ENCODE measurements around the gene RPL21. TPM values are rescaled to one million over a fixed set of nuclear protein-coding genes. Genes with fewer than 3 reads are reported as not detected.
"Not testable (repeated sequence)": the region's sequence is repeated elsewhere in the genome, so short reads cannot be mapped to it uniquely, and the experiment has no call there.

RPL21 gene
- total RNA-seq, 1 donor from 2014 or later: 478 TPM

DNA sequence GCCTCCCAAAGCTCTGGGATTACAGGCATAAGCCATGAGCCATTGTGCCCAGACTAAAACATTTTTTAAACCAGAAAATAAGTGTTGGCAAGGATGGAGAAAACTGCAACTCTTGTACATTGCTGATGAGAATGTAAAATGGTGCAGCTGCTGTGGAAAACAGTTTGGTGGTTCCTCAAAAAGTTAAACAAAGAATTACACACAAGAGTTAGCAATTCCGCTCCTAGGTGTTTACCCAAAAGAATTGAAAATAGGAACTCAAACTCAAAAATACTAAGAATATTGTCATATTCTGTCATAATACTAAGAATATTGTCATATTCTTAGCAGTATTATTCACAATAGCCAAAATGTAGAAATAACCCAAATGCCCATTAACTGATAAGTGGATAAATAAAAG is 40.1 kb upstream of the RPL21 start:
- no peaks in the 10 kb centered on the region for H3K4me1 Mint-ChIP-seq (ENCODE audit: low read depth, unreplicated experiment)
- no peak for DNase-seq
- H3K36me3 Mint-ChIP-seq (ENCODE audit: unreplicated experiment): peaks cover 4% of the 10 kb centered on the region
- H3K27me3 Mint-ChIP-seq (ENCODE audit: unreplicated experiment): no peaks in the 10 kb centered on the region
- TF ChIP-seq, protein P1, sequence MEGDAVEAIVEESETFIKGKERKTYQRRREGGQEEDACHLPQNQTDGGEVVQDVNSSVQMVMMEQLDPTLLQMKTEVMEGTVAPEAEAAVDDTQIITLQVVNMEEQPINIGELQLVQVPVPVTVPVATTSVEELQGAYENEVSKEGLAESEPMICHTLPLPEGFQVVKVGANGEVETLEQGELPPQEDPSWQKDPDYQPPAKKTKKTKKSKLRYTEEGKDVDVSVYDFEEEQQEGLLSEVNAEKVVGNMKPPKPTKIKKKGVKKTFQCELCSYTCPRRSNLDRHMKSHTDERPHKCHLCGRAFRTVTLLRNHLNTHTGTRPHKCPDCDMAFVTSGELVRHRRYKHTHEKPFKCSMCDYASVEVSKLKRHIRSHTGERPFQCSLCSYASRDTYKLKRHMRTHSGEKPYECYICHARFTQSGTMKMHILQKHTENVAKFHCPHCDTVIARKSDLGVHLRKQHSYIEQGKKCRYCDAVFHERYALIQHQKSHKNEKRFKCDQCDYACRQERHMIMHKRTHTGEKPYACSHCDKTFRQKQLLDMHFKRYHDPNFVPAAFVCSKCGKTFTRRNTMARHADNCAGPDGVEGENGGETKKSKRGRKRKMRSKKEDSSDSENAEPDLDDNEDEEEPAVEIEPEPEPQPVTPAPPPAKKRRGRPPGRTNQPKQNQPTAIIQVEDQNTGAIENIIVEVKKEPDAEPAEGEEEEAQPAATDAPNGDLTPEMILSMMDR (IDR thresholded peaks at IDR 0.05; ENCODE audit: partially characterized antibody, unreplicated experiment): no peak
- no peak overlapping the region for H3K4me3 Mint-ChIP-seq (ENCODE audit: unreplicated experiment)
- H3K27ac Mint-ChIP-seq (ENCODE audit: unreplicated experiment): no peak overlapping the region
- H3K9me3 Mint-ChIP-seq (ENCODE audit: unreplicated experiment): peaks cover 4% of the 10 kb centered on the region

DNA sequence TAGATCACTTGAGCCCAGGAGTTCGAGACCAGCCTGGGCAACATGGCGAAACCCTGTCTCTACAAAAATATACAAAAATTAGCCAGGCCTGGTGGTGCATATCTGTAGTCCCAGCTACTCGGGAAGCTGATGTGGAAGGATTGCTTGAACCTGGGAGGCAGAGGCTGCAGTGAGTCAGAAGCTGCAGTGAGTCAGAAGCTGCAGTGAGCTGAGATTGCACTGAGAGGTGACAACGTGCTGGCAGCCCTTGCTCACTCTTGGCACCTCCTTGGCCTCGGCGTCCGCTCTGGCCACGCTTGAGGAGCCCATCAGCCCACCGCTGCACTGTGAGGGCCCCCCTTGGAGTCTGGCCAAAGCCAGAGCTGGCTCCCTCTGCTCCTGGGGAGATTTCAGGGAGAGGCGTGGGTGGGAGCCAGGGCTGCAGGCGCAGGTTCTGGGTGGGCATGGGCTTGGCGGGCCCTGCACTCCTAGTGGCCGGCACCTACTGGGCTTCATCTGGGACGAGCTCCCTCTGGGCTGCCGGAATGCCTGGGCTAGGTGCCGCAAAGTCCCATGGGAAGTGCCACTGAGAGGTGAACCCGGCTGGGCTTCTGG is 39.5 kb upstream of the RPL21 start:
- H3K36me3 Mint-ChIP-seq (ENCODE audit: unreplicated experiment): peaks cover 4% of the 10 kb centered on the region
- H3K4me1 Mint-ChIP-seq (ENCODE audit: low read depth, unreplicated experiment): no peaks in the 10 kb centered on the region
- no peak overlapping the region for H3K4me3 Mint-ChIP-seq (ENCODE audit: unreplicated experiment)
- peaks cover 4% of the 10 kb centered on the region for H3K9me3 Mint-ChIP-seq (ENCODE audit: unreplicated experiment)
- no peak overlapping the region for H3K27ac Mint-ChIP-seq (ENCODE audit: unreplicated experiment)
- DNase-seq: no peak
- TF ChIP-seq, protein P1 (IDR thresholded peaks at IDR 0.05; ENCODE audit: partially characterized antibody, unreplicated experiment): no peak
- no peaks in the 10 kb centered on the region for H3K27me3 Mint-ChIP-seq (ENCODE audit: unreplicated experiment)

DNA sequence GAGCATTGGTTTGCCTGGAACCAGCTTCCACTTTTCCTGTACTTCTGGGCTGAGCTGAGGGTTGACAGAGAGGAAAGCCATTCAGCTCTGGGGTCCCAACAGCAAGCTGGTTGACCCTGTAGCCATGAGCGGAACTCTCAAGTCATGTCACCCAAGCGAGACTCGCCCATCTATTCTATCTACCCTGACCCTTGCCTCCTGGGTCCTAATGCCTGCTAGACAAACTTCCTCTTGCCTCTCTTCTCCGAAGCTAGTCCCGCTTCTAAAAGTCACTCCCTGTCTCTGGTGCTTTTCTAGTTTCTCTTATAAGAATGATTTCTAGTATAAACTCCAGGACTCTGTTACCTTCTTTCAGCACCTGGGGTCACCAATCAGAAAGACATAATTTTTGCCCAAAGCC is 38.0 kb upstream of the RPL21 start:
- H3K4me3 Mint-ChIP-seq (ENCODE audit: unreplicated experiment); H3K9me3 Mint-ChIP-seq (ENCODE audit: unreplicated experiment); H3K36me3 Mint-ChIP-seq (ENCODE audit: unreplicated experiment); H3K4me1 Mint-ChIP-seq (ENCODE audit: low read depth, unreplicated experiment); DNase-seq; H3K27ac Mint-ChIP-seq (ENCODE audit: unreplicated experiment); H3K27me3 Mint-ChIP-seq (ENCODE audit: unreplicated experiment): not testable (repeated sequence)

DNA sequence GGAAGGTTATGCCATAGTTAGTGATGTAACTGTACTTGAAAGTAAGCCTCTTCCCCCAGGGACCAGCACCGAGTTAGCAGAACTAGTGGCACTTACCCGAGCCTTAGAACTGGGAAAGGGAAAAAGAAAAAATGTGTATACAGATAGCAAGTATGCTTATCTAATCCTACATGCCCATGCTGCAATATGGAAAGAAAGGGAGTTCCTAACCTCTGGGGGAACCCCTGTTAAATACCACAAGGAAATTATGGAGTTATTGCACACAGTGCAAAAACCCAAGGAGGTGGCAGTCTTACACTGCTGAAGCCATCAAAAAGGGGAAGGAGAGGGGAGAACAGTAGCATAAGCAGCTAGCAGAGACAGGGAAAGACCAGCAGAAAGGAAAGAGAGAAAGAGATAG is 33.6 kb upstream of the RPL21 start:
- Mint-ChIP-seq H3K36me3 (ENCODE audit: unreplicated experiment) (peaks cover 12% of the 10 kb centered on the region), H3K9me3 (ENCODE audit: unreplicated experiment) (peaks cover 12% of the 10 kb centered on the region)
- H3K4me3 Mint-ChIP-seq (ENCODE audit: unreplicated experiment); H3K27me3 Mint-ChIP-seq (ENCODE audit: unreplicated experiment); DNase-seq; H3K27ac Mint-ChIP-seq (ENCODE audit: unreplicated experiment); H3K4me1 Mint-ChIP-seq (ENCODE audit: low read depth, unreplicated experiment): not testable (repeated sequence)

DNA sequence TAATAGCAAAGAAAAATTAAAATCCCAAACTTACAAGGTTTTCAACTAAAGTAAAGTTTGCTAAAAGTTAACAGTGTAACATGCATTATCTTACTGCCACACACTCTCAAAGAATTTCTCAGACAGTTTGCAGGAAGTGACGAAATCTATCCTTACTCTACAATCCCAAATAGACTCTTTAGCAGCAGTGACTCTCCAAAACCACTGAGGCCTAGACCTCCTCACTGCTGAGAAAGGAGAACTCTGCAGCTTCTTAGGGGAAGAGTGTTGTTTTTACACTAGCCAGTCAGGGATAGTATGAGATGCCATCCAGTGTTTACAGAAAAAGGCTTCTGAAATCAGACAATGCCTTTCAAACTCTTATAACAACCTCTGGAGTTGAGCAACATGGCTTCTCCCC is 32.5 kb upstream of the RPL21 start:
- Mint-ChIP-seq H3K9me3 (ENCODE audit: unreplicated experiment) (peaks cover 10% of the 10 kb centered on the region), H3K36me3 (ENCODE audit: unreplicated experiment) (peaks cover 12% of the 10 kb centered on the region)
- not testable (repeated sequence) for H3K27ac Mint-ChIP-seq (ENCODE audit: unreplicated experiment); H3K4me3 Mint-ChIP-seq (ENCODE audit: unreplicated experiment); H3K4me1 Mint-ChIP-seq (ENCODE audit: low read depth, unreplicated experiment); DNase-seq; H3K27me3 Mint-ChIP-seq (ENCODE audit: unreplicated experiment)

DNA sequence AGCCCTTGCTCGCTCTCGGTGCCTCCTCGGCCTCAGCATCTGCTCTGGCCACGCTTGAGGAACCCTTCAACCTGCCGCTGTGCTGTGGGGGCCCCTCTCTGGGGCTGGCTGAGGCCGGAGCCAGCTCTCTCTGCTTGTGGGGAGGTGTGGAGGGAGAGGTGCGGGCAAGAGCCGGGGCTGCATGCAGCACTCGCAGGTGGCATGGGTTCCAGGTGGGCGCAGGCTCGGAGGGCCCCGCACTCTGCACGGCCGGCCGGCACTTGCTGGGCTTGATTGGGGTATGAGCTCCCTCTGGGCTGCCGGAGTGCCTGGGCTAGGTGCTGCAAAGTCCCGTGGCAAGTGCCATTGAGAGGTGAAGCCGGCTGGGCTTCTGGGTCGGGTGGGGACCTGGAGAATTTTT is 31.7 kb upstream of the RPL21 start:
- H3K4me1 Mint-ChIP-seq (ENCODE audit: low read depth, unreplicated experiment): no peaks in the 10 kb centered on the region
- H3K27me3 Mint-ChIP-seq (ENCODE audit: unreplicated experiment): peaks cover 2% of the 10 kb centered on the region
- H3K27ac Mint-ChIP-seq (ENCODE audit: unreplicated experiment): no peak overlapping the region

DNA sequence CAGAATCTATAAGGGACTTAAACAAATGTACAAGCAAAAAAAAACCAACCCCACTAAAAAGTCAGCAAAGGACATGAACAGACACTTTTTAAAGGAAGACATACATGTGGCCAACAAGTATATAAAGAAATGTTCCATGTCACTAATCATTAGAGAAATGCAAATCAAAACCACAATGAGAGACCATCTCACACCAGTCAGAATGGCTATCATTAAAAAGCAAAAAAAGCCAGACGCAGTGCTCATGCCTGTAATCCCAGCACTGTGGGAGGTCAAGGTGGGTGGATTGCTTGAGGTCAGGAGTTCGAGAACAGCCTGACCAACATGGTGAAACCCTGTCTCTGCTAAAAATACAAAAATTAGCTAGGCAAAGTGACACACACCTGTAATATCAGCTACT is 29.3 kb upstream of the RPL21 start:
- H3K36me3 Mint-ChIP-seq (ENCODE audit: unreplicated experiment): peaks cover 12% of the 10 kb centered on the region
- not testable (repeated sequence) for H3K4me1 Mint-ChIP-seq (ENCODE audit: low read depth, unreplicated experiment); H3K4me3 Mint-ChIP-seq (ENCODE audit: unreplicated experiment); H3K27ac Mint-ChIP-seq (ENCODE audit: unreplicated experiment); DNase-seq; H3K9me3 Mint-ChIP-seq (ENCODE audit: unreplicated experiment); H3K27me3 Mint-ChIP-seq (ENCODE audit: unreplicated experiment)

More for the DNA sequence above, 31.7 kb upstream of the RPL21 start:
- no peak overlapping the region for H3K4me3 Mint-ChIP-seq (ENCODE audit: unreplicated experiment)
- DNase-seq: no peak
- H3K36me3 Mint-ChIP-seq (ENCODE audit: unreplicated experiment): peaks cover 12% of the 10 kb centered on the region
- peaks cover 8% of the 10 kb centered on the region for H3K9me3 Mint-ChIP-seq (ENCODE audit: unreplicated experiment)
- TF ChIP-seq, protein P1 (IDR thresholded peaks at IDR 0.05; ENCODE audit: partially characterized antibody, unreplicated experiment): no peak
